ENCODE measurements around the gene KIF23.
A peak's percentile ranks its signal among the peaks of the same experiment; 100 is the strongest.
"Not testable (repeated sequence)": the region's sequence is repeated elsewhere in the genome, so short reads cannot be mapped to it uniquely, and the experiment has no call there.

Gene KIF23

GRCh38 chr15:69413822-69414700 lies at the start of gene KIF23:
TSS of gene KIF23 (plus strand) at chr15:69414349. CDS start at chr15:69414466, 117 bp downstream.
- peak; percentile 75 for DNase-seq

- no peak for DNase-seq
These were observed 46.9 kb upstream of the KIF23 start for GRCh38 chr15:69367236-69367635.

- DNase-seq, result no peak
These were observed 44.5 kb upstream of the KIF23 start for GRCh38 chr15:69369631-69370030.

GRCh38 chr15:69373406-69373805 lies 40.7 kb upstream of the KIF23 start:
- DNase-seq, result no peak

- DNase-seq, result no peak
These were observed 38.9 kb upstream of the KIF23 start for GRCh38 chr15:69375151-69375790.

- no peak for DNase-seq
These were observed 36.8 kb upstream of the KIF23 start for GRCh38 chr15:69377216-69377970.

- DNase-seq, result no peak
These were observed 33.9 kb upstream of the KIF23 start for GRCh38 chr15:69380100-69380725.

GRCh38 chr15:69380726-69381105 lies 33.4 kb upstream of the KIF23 start:
- DNase-seq, result no peak

GRCh38 chr15:69382176-69382575 lies 32.0 kb upstream of the KIF23 start:
- DNase-seq, result not testable (repeated sequence)

- DNase-seq, result not testable (repeated sequence)
These were observed 30.1 kb upstream of the KIF23 start for GRCh38 chr15:69384066-69384465.

GRCh38 chr15:69384626-69385598 lies 29.2 kb upstream of the KIF23 start:
- DNase-seq, result no peak

GRCh38 chr15:69385831-69386230 lies 28.3 kb upstream of the KIF23 start:
- DNase-seq, result no peak

- no peak for DNase-seq
These were observed 27.9 kb upstream of the KIF23 start for GRCh38 chr15:69386284-69386683.

GRCh38 chr15:69388260-69388705 lies 25.9 kb upstream of the KIF23 start:
- DNase-seq, result no peak

- DNase-seq, result no peak
These were observed 24.7 kb upstream of the KIF23 start for GRCh38 chr15:69389426-69389825.

- DNase-seq, result no peak
These were observed 23.6 kb upstream of the KIF23 start for GRCh38 chr15:69390575-69390974.

GRCh38 chr15:69391046-69391757 lies 22.9 kb upstream of the KIF23 start:
- DNase-seq, result no peak

GRCh38 chr15:69392352-69392751 lies 21.8 kb upstream of the KIF23 start:
- DNase-seq, result no peak

- no peak for DNase-seq
These were observed 20.2 kb upstream of the KIF23 start for GRCh38 chr15:69393831-69394491.

- peak; percentile 5 for DNase-seq
These were observed 19.4 kb upstream of the KIF23 start for GRCh38 chr15:69394556-69395282.

Data from DMS 273 treated with DMSO at 0.1 percent for 48 hours (cell line).